ENCODE results near the gene ARMC6. TPM values are rescaled to one million over a fixed set of nuclear protein-coding genes. Genes with fewer than 3 reads are reported as not detected.
A peak's percentile ranks its signal among the peaks of the same experiment; 100 is the strongest.

ARMC6 gene
- total and polyA plus RNA-seq, 4 donors = 23.9 to 38.3 (median 29.9) TPM

- Histone ChIP-seq H3K4me1 (ENCODE audit: control insufficient read depth in 4 of 4, insufficient read depth in 4 of 4, low read length in 3 of 4) (peaks cover 6 to 70% (median 49%) of the 10 kb centered on the region in 4 donors), H3K36me3 (ENCODE audit: control insufficient read depth in 4 of 4, insufficient read depth in 3 of 4, low read depth in 1 of 4, low read length in 3 of 4) (peaks cover 0 to 11% (median 10%) of the 10 kb centered on the region in 4 donors), H3K4me3 (ENCODE audit: low read depth in 1 of 3, low read length in 3 of 3) (peak overlapping the region; percentile 35 to 45 (median 43)), H3K9ac (ENCODE audit: low read depth in 1 of 2, low read length in 2 of 2) (peak overlapping the region; percentile 5 to 76), H3K27me3 (ENCODE audit: control insufficient read depth in 4 of 4, insufficient read depth in 4 of 4, low read length in 3 of 4) (no peaks in the 10 kb centered on the region), H3K27ac (ENCODE audit: low read depth in 1 of 2, low read length in 2 of 2) (peak overlapping the region; percentile 83 to 97), H3K9me3 (ENCODE audit: control insufficient read depth in 4 of 4, low read length in 3 of 4) (no peaks in the 10 kb centered on the region)
- no peak for DNase-seq (ENCODE audit: low spot score)
- TF ChIP-seq HNF4A (conservative IDR thresholded peaks at IDR 0.05) (no peak), HNF4G (IDR thresholded peaks at IDR 0.05) (no peak), FOXA2 (IDR thresholded peaks at IDR 0.05) (no peak), YY1 (IDR thresholded peaks at IDR 0.05) (no peak)
- WGBS = 75% methylated on average over 1 of the region's 1 CpG
Measured at GRCh38 chr19:19052921-19053320, 19.5 kb downstream of the ARMC6 start.

- peak overlapping the region; percentile 5 to 23 for H3K9ac ChIP-seq (ENCODE audit: low read depth in 1 of 2, low read length in 2 of 2)
- H3K27ac ChIP-seq (ENCODE audit: low read depth in 1 of 2, low read length in 2 of 2) = peak overlapping the region; percentile 28 to 83
- peak; percentile 81 for DNase-seq (ENCODE audit: low spot score)
- TF ChIP-seq, protein P1, sequence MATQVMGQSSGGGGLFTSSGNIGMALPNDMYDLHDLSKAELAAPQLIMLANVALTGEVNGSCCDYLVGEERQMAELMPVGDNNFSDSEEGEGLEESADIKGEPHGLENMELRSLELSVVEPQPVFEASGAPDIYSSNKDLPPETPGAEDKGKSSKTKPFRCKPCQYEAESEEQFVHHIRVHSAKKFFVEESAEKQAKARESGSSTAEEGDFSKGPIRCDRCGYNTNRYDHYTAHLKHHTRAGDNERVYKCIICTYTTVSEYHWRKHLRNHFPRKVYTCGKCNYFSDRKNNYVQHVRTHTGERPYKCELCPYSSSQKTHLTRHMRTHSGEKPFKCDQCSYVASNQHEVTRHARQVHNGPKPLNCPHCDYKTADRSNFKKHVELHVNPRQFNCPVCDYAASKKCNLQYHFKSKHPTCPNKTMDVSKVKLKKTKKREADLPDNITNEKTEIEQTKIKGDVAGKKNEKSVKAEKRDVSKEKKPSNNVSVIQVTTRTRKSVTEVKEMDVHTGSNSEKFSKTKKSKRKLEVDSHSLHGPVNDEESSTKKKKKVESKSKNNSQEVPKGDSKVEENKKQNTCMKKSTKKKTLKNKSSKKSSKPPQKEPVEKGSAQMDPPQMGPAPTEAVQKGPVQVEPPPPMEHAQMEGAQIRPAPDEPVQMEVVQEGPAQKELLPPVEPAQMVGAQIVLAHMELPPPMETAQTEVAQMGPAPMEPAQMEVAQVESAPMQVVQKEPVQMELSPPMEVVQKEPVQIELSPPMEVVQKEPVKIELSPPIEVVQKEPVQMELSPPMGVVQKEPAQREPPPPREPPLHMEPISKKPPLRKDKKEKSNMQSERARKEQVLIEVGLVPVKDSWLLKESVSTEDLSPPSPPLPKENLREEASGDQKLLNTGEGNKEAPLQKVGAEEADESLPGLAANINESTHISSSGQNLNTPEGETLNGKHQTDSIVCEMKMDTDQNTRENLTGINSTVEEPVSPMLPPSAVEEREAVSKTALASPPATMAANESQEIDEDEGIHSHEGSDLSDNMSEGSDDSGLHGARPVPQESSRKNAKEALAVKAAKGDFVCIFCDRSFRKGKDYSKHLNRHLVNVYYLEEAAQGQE (IDR thresholded peaks at IDR 0.05) = no peak
- no peak for TF ChIP-seq FOXA2 (IDR thresholded peaks at IDR 0.05)
- peak in 1 of 2 donors; percentile 63 for TF ChIP-seq RXRA (IDR thresholded peaks at IDR 0.05)
- peak; percentile 74 for TF ChIP-seq YY1 (IDR thresholded peaks at IDR 0.05)
- no peak for TF ChIP-seq HNF4A (conservative IDR thresholded peaks at IDR 0.05)
- TF ChIP-seq, protein P2, sequence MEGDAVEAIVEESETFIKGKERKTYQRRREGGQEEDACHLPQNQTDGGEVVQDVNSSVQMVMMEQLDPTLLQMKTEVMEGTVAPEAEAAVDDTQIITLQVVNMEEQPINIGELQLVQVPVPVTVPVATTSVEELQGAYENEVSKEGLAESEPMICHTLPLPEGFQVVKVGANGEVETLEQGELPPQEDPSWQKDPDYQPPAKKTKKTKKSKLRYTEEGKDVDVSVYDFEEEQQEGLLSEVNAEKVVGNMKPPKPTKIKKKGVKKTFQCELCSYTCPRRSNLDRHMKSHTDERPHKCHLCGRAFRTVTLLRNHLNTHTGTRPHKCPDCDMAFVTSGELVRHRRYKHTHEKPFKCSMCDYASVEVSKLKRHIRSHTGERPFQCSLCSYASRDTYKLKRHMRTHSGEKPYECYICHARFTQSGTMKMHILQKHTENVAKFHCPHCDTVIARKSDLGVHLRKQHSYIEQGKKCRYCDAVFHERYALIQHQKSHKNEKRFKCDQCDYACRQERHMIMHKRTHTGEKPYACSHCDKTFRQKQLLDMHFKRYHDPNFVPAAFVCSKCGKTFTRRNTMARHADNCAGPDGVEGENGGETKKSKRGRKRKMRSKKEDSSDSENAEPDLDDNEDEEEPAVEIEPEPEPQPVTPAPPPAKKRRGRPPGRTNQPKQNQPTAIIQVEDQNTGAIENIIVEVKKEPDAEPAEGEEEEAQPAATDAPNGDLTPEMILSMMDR (IDR thresholded peaks at IDR 0.05; ENCODE audit: low read depth, low read length, missing input control) = peak; percentile 84
- peak; percentile 92 to 93 for TF ChIP-seq RAD21 (IDR thresholded peaks at IDR 0.05)
- peaks cover 6 to 78% (median 57%) of the 10 kb centered on the region in 4 donors for H3K4me1 ChIP-seq (ENCODE audit: control insufficient read depth in 4 of 4, insufficient read depth in 4 of 4, low read length in 3 of 4)
- H3K4me3 ChIP-seq (ENCODE audit: low read depth in 1 of 3, low read length in 3 of 3) = peak overlapping the region in 2 of 3 donors; percentile 21 to 23
- peaks cover 0 to 14% (median 9%) of the 10 kb centered on the region in 4 donors for H3K36me3 ChIP-seq (ENCODE audit: control insufficient read depth in 4 of 4, insufficient read depth in 3 of 4, low read depth in 1 of 4, low read length in 3 of 4)
- no peaks in the 10 kb centered on the region for H3K9me3 ChIP-seq (ENCODE audit: control insufficient read depth in 4 of 4, low read length in 3 of 4)
- WGBS = 33% methylated on average over 25 of the region's 25 CpGs
- no peaks in the 10 kb centered on the region for H3K27me3 ChIP-seq (ENCODE audit: control insufficient read depth in 4 of 4, insufficient read depth in 4 of 4, low read length in 3 of 4)
Measured at GRCh38 chr19:19053508-19054314, 20.3 kb downstream of the ARMC6 start.

DNA sequence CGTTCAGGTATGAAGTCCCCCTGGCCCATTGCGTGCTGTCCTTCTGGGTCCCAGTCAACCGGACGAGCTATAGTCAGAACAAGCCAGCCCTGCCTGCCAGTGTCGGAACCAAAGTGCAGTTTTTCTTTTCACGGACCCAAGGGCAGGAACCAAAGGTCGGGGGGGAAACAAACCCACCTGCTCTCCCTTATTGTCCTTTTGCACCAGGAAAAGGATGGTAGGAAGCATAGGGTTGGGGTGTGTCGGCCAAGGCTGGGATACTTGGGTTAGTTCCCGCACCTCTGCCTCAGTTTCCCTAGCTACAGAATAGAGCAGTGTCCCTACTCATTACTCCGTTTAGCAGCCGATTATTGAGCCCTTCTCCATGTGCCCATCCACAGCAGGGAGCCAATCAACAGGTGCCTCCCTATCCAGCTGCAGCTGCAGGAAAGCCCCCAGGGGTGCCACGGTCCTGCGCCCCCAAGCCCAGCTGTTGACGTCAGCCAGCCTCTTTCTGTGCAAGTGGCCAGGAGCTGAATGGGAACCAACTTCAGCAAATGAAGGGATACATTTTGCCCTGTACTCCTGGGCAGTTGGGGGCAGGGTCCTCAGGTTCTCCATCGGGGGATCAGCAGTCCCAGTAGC lies 21.0 kb downstream of the ARMC6 start:
- Histone ChIP-seq H3K9me3 (ENCODE audit: control insufficient read depth in 4 of 4, low read length in 3 of 4) (no peaks in the 10 kb centered on the region), H3K4me1 (ENCODE audit: control insufficient read depth in 4 of 4, insufficient read depth in 4 of 4, low read length in 3 of 4) (peaks cover 9 to 85% (median 64%) of the 10 kb centered on the region in 4 donors), H3K4me3 (ENCODE audit: low read depth in 1 of 3, low read length in 3 of 3) (peak overlapping the region in 2 of 3 donors; percentile 21 to 23), H3K36me3 (ENCODE audit: control insufficient read depth in 4 of 4, insufficient read depth in 3 of 4, low read depth in 1 of 4, low read length in 3 of 4) (peaks cover 0 to 14% (median 9%) of the 10 kb centered on the region in 4 donors), H3K27me3 (ENCODE audit: control insufficient read depth in 4 of 4, insufficient read depth in 4 of 4, low read length in 3 of 4) (no peaks in the 10 kb centered on the region), H3K9ac (ENCODE audit: low read depth in 1 of 2, low read length in 2 of 2) (peak overlapping the region; percentile 5 to 23), H3K27ac (ENCODE audit: low read depth in 1 of 2, low read length in 2 of 2) (peak overlapping the region; percentile 28 to 83)
- WGBS = 65% methylated on average over 15 of the region's 15 CpGs
- TF ChIP-seq JUND (IDR thresholded peaks at IDR 0.05) = no peak
- no peak for TF ChIP-seq ATF3 (IDR thresholded peaks at IDR 0.05)
- peak; percentile 62 to 77 for TF ChIP-seq HNF4A (conservative IDR thresholded peaks at IDR 0.05)
- TF ChIP-seq RXRA (IDR thresholded peaks at IDR 0.05) = peak; percentile 4 to 17
- no peak for TF ChIP-seq GABPA (IDR thresholded peaks at IDR 0.05 in 1 of 2, conservative IDR thresholded peaks at IDR 0.05 in 1 of 2)
- DNase-seq (ENCODE audit: low spot score) = no peak
